Astrocyte (in vitro differentiated cells and primary cell): ENCODE measurements around the gene FAM131C.

ENCODE experiments used
- CTCF ChIP-seq: IDR thresholded peaks from 2 replicates; pipeline ENCODE4 v1.5.1; 2011; ENCODE audit warnings: low read depth, mild to moderate bottlenecking, inconsistent platforms, low read length, moderate library complexity; ENCODE audit not compliant: insufficient read depth
- EZH2 ChIP-seq: IDR thresholded peaks from 2 replicates; pipeline ENCODE4 v1.6.1; 2012; ENCODE audit warnings: mild to moderate bottlenecking, low read length, inconsistent platforms; ENCODE audit not compliant: insufficient read depth

GRCh38 chr1:16015960-16016901 is 57.2 kb downstream of the FAM131C start:
- no peak for TF ChIP-seq EZH2
- no peak for TF ChIP-seq CTCF
